Dedifferentiated amniotic fluid mesenchymal stem cell (primary cell): ENCODE results near the gene TPK1.

ENCODE experiments used
- DNase-seq: peaks from one replicate; pipeline ENCODE4 v3.0.0-alpha.2; 2016; ENCODE audit errors: extremely low spot score

The TPK1 gene

GRCh38 chr7:144528536-144529045 is 307.3 kb downstream of the TPK1 start:
- DNase-seq = no peak

- DNase-seq = no peak
Observed at GRCh38 chr7:144527051-144527471, 308.8 kb downstream of the TPK1 start.

DNA sequence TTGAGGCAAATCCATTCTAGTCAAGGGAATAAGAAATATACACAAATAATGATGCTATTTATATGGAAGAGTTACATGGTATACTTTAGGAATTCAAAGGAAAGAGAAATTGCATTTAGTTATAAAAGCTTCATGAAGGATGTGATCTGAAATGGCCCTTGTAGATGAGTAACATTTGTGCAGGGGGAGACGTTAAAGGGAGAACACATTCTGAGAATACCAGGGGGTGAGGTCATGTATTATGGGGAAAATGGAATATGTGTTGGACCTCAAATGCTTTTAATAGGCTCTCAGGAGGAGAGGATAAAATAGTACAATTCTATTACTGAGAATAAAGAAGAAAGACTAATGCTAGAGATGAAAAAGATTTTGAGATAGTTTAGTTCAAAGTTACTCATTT is 309.9 kb downstream of the TPK1 start:
- no peak for DNase-seq

- DNase-seq = no peak
Observed at GRCh38 chr7:144524271-144524670, 311.6 kb downstream of the TPK1 start.

DNA sequence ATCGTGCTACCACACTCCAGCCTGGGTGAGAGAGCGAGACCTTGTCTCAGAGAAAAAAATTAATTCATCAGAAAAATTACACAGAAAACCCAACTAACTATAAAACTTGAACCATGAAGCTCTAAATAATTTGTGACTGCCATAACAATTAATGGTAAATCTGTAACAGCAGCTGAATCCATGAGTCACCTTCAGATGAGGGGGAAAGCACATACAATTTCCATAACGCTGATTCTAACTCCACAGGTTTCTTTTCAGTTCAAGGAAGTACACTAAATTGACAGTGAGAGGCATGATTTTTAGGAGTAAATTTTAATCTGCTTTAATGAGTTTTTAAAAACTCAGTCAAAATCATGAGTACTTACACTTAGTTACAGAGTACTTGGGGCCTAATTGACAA is 312.2 kb downstream of the TPK1 start:
- no peak for DNase-seq

DNA sequence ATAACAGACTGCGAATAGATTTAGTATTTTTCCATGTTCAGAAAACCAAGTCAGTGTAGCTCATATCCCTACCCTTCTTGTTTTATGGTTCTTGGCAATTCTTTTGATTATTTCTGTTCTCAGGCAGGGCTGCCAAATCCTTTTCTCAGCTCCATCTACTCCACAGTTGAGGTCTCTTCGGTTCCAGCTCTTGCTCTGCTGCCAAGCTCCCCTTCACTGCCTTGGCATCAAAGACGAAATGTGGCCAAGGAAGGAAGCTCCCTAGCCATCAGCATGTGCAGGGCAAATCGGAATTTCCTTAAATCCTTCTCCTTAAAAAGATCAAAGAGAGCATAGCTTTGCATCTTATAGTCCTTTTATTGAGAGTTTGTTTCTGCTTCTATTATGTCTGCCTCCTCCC is 315.9 kb downstream of the TPK1 start:
- DNase-seq = no peak

DNA sequence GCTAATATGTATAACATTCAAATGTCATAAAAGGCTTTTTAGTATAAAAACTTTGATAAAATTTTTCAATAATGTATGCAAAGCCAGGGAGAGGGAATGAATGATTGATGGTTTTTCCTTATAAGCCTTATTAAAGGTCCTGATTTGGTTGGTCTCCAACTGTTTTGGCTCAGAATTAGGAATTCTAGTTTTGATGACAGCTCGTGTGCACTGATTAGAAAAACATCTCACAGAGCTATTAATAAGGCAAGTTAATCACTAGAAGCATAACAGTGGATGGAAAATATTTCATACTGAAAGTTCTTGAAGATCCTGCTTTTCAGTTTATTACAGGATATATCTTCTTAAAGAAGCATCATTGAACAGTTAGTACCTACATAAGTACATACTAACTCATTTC is 317.5 kb downstream of the TPK1 start:
- DNase-seq = no peak

DNA sequence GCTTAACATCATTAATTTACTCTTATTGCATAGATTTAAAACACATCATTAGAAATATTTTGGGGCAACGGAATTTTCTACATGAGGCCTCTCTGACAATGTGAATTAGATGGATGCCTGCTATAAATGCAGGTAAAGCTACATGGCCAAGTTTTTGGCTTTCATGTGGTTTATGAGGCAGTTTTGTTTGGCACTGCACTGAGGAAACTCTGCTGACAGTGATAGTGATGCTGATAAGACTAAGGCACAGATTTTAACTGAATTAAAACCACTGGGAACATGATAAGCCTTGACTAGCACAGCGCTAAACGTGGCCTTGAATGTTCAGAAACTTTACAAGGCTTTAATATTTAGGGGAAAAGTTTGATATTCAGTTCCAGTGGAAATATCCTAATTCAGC is 318.1 kb downstream of the TPK1 start:
- DNase-seq = no peak

DNA sequence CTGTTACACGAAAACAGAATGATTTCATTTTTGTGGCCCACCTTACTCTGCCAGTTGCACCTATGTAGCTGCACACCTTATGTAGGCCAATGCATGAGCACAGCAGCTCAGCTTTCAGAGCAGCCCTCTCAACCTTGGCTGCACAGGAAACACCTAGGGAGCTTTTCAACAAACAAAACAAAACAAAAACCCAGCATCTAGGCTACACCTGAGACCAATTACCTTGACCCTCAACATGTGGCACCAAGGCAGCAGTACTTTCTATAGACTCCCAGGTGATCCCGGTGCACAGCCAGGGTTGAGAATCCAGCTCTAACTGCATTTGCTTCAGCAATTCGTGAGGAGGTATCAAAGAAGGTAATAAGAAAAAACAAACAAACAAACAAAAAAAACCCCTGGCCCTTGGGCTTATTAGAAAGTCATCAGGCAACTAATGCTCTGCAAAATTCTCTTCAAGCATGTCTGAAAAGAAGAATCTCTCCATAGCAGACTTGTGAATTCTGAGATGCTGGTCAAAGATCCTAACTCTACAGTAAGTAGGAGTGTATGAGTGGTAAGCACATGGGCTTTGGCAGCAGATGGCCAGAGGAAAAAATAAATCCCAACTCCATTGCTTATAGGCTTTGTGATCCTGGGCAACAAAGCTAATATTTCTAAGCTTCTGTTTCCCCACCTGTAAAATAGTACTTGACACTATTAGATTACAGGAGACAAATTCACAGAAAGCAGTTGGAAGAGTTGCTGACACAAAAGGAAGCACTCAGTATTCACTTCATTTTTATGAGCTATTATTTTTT is 318.9 kb downstream of the TPK1 start:
- DNase-seq = no peak

DNA sequence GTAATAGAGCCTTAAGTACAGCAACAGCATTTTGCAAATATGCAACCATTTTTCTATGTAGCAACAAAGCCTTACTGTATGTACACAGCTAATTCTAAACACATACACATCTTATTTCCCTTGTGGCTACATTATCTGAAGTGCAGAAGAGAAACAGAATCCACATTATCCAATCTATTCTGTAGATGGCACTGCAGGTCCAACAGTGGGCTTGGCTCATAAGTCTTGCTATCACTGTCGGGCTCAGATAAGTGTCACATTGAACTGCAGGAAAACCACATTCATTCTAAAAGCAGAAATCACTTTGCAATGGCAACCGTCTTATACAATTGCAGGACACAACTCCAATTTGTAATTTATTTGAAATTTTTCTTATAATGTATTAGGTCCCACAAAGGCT is 322.5 kb downstream of the TPK1 start:
- no peak for DNase-seq

DNA sequence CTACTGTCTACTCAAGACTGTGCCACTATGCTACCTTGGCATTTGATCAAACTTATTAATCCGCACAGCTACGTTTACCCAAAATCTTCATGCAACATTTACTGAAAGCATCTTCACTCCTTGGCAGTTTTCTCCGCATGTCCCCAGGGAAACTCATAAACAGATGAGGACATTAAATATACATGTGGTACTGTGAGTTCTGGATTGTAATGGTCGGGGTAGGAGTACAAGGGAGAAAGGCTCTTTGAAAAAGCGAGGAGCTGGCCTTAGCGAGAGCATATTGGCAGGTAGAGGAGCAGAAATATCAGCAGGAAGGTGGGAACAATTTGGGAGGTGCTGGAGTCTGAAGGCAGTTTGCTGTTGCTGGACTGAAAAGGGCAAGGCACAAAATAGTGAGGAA is 325.2 kb downstream of the TPK1 start:
- no peak for DNase-seq

DNA sequence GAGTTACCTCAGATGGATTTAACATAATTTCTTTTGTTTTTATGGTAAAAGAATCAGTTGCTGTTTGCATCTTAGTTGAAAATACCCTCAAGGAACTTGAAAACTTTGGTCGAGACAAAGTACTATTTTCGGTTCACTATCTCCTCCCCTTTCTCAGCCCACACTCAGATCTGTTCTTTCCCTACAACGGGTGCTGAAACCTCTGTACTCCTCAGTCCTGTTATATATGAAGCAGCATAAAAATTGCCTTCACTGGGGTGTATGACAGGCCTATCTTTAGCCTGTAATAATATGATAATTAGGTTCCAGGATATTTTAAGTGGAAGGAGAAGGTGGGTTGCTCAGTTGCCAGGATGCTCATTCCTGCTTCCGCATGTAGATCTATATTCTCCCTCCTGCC is 327.2 kb downstream of the TPK1 start:
- DNase-seq = no peak

GRCh38 chr7:144503215-144503614 is 332.6 kb downstream of the TPK1 start:
- DNase-seq = no peak

GRCh38 chr7:144500225-144500624 is 335.6 kb downstream of the TPK1 start:
- no peak for DNase-seq

GRCh38 chr7:144497282-144497681 is 338.6 kb downstream of the TPK1 start:
- no peak for DNase-seq

GRCh38 chr7:144494355-144494754 is 341.5 kb downstream of the TPK1 start:
- no peak for DNase-seq

- DNase-seq = no peak
Observed at GRCh38 chr7:144489504-144489903, 346.3 kb downstream of the TPK1 start.

DNA sequence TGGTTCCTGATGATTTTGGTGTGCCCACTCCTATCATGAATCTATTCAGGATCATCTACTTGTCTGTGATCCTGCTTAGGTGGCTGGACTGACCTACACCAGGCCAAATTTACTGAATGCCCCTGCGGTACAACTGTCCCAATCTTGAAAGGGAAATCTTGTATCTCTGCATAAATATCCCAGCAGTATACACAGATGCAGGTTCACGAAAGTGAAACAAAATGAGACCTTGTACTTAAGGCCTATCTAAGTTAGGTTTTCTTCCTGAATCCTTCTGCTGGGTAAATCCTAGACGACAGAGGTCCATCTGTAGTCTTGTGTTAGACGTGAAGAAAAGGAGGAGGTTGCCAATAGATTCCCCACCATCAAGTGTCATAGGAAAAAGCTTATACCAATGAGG is 346.9 kb downstream of the TPK1 start:
- no peak for DNase-seq

GRCh38 chr7:144487901-144488300 is 348.0 kb downstream of the TPK1 start:
- DNase-seq = no peak

GRCh38 chr7:144484445-144484844 is 351.4 kb downstream of the TPK1 start:
- DNase-seq = no peak

GRCh38 chr7:144483189-144483588 is 352.7 kb downstream of the TPK1 start:
- DNase-seq = no peak

DNA sequence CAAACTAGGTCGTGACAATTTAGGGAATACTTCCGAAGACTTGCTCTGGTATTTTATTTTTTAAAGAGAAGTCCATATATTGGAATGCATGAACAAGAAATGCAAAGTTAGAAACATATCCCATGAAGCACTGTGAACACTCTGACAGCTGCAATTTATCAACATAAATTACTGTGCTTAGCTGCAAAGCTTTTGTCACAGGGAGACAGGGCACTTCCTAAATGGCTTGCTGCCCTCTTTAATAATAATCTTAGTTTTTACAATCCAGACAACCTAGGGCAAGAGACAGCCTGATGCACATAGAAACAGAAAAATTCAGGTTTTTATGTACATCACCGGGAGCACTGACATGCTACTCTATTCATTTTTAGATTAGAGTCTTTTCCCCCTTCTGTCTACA is 354.0 kb downstream of the TPK1 start:
- no peak for DNase-seq

DNA sequence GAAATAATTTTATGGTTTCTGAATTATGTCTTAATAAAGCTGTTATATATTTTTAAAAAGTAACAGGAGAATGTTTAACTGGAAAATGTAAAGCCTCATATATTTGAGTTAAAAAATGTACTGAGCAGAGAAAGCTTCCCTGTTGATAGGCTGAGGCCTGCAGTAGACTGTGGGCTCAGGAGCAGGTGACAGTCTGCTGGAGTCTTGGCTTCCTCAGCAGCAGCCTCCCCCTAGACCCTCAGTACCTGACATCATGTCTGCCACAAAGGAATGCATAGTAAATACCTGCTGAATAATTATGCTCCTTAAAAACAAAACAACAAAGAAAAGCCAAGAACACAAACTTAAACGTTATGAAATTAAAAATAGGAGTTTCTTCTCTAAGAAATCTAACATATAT is 358.5 kb downstream of the TPK1 start:
- no peak for DNase-seq
